MG63 (cell line): Measurements from ENCODE around the gene TMEM11. TPM values are rescaled to one million over a fixed set of nuclear protein-coding genes. Genes with fewer than 3 reads are reported as not detected.

Experiments
- DNase-seq: peaks from one replicate; pipeline ENCODE4 v3.0.0-alpha.2; 2020
- H3K27me3 ChIP-seq: fragments of 250-450 bp; sonication (Bioruptor Pico); 2 replicates; pipeline ENCODE4 v1.5.1; 2020; ENCODE audit warnings: mild to moderate bottlenecking, moderate library complexity
- H3K36me3 ChIP-seq: fragments of 250-450 bp; sonication (Bioruptor Pico); 2 replicates; pipeline ENCODE4 v1.5.1; 2020; ENCODE audit warnings: mild to moderate bottlenecking, moderate library complexity
- H3K4me3 ChIP-seq: fragments of 250-450 bp; sonication (Bioruptor Pico); 2 replicates; pipeline ENCODE4 v1.5.1; 2020; ENCODE audit warnings: mild to moderate bottlenecking, moderate library complexity
- H3K9me3 ChIP-seq: fragments of 250-450 bp; sonication (Bioruptor Pico); 2 replicates; pipeline ENCODE4 v1.5.1; 2020; ENCODE audit warnings: mild to moderate bottlenecking, moderate library complexity
- total RNA-seq: library from RNA; depleted of rRNA; stranded (reverse); fragments of >200 nt; shearing (Covaris generic); gene quantifications from 2 replicates; pipeline ENCODE4 v1.2.3, GENCODE V29; 2014; ENCODE audit warnings: low replicate concordance; rRNA removed

The TMEM11 gene, protein sequence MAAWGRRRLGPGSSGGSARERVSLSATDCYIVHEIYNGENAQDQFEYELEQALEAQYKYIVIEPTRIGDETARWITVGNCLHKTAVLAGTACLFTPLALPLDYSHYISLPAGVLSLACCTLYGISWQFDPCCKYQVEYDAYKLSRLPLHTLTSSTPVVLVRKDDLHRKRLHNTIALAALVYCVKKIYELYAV
- 13.9 and 18.9 TPM in 2 replicates for total RNA-seq

DNA sequence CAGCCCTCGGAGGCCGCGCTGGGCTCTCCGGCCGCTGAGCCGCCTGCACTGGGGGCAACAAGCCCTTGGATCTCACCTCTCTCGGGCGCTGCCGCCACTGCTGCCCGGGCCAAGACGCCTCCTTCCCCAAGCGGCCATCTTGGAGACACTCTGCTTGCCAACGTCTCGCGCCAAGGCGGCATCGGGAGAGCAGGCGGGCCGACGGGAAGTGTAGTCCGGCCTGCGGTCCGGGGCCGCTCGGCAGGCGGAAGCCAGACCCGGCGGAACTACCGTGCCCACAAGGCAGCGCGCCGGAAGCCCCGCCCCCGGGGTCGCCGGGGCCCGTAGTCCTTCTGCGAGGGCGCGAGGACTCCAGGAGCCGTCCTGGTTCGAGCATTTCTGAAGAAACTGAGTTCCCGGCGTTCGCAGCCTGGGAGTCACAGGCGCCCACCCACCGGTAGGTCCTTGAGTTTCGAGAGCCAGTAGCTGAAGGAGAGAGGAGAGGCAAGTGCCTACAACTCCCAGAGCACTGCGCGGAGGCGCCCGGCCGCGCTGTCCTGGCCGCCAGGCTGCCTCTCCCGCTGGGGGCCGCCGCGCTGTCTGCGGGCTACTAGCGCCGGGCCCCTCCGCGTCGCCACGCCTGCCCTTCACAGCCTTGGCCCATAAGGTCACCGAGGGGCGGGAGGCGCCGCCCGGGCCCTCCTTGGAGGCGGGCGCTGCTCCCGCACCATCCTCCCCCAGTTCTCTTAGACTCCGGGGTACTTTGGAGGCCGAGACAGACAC, at the start of gene TMEM11:
TMEM11 (minus strand) TSS at position 147 of the 762 bp plus-strand sequence; CDS start at position 138, 9 bp downstream.
- DNase-seq = peak; percentile 94
- Histone ChIP-seq H3K9me3 (no peaks in the 10 kb centered on the region), H3K36me3 (peaks cover 4% of the 10 kb centered on the region; the same call in 1 of the 2 replicates), H3K4me3 (peak within 1 kb of the TSS; percentile 93), H3K27me3 (no peaks in the 10 kb centered on the region)

DNA sequence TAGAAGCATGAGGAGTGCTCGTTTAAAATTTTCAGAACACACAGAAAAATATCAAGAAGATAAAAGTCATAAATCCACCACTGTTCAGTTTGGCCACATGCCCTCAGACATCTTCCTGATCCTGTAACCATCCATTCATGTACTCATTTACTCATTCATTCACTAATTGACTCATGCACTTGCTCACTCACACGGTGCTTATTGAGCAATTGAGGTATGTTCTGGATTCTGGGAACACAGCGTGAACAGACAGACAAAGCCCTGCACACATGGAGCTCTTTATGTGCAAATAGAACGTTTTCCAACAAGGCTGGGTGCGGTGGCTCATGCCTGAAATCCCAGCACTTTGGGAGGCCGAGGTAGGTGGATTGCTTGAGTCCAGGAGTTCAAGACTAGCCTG, 49.4 kb upstream of the TMEM11 start:
- no peaks in the 10 kb centered on the region for H3K36me3 ChIP-seq
- DNase-seq = no peak
- no peak overlapping the region for H3K4me3 ChIP-seq
- H3K9me3 ChIP-seq = no peaks in the 10 kb centered on the region
- H3K27me3 ChIP-seq = no peaks in the 10 kb centered on the region

DNA sequence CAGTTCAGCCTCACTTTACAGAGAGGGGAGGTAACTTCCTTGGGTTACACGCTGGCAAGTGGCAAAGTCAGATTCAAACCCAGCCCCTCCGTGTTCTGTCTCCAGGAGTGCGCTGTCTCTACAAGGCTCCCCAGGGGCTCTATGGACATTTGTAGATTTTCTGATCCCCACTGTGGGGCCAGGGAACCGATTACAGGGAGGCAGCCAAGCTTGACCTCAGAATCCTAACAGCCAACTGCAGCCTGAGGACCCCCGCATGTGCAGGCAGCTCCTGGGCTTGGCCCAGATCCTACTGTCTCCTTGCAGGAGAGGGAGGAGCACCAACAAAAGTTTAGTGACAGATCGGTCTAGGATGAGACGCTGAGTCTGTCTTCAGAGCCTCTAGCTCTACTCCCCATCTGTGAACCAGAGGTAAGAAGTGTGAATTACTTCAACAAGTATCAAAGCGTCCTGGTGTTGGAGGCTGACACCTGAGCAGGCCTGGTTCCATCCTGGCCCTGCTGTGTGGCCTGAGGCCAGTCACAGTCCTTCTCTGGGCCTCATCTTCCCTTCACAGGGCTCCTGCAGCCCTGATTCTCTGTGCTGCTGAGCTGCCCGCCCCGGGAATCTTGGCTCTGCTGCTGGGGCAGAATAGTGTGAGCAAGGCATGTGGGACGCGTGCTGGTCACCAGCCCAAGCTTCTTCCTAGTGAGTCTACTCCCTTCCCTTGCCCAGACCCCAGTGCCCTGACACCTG, 48.5 kb upstream of the TMEM11 start:
- no peak overlapping the region for H3K4me3 ChIP-seq
- H3K9me3 ChIP-seq = no peaks in the 10 kb centered on the region
- no peaks in the 10 kb centered on the region for H3K36me3 ChIP-seq
- H3K27me3 ChIP-seq = no peaks in the 10 kb centered on the region
- DNase-seq = no peak

DNA sequence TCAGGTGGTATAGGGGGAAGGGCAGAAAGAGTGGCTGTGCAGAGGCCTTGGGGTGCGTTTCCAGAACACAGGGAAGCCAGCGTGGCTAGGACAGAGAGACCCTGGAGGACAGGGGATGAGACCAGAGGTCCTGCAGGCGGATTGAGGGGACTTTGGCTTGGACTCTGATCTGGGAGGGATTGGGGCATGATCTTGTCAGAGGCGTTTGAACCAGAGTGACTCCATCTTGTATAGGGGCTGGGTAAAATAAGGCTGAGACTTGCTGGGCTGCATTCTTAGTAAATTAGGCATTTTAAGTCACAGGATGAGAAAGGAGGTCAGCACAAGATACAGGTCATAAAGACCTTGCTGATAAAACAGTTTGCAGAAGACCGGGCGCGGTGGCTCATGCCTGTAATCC, 44.6 kb upstream of the TMEM11 start:
- no peaks in the 10 kb centered on the region for H3K27me3 ChIP-seq
- H3K36me3 ChIP-seq = no peaks in the 10 kb centered on the region
- DNase-seq = no peak
- H3K4me3 ChIP-seq = no peak overlapping the region
- no peaks in the 10 kb centered on the region for H3K9me3 ChIP-seq

DNA sequence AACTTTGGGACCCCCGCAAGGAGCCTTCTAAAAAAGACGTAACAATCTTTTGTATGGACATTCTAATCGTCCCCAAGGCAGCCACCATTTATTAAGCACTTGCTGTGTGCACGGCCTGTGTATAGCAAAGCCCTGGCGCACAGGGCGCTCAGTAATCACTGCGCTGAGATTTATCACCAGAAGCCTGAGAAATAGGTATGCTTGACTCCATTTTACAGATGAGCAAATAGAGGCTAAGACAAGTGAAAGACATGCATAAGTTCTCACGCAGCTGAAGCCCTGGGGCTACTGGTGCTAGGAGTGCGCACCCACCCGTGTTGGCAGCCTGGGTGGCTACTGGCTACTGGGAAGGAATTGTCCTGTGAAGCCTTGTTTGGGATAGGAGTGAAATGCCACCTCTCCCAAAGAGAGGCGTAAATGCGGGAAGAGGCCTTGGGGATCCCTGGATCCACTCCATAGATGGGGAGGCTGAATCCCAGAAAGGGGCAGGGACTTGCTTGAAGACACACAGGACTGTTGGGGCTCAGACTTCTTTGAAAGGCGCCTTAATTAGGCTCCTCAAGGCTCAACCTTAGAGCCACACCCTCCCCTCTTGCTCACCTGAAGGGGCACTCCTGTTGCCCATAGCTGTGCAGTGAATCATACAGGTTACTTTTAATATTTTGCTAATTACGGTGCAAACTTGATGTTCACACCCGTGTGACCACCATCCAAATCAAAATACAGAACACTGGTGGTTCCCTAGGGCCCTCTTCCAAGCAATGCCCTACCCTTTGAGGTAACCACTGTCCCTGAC, 39.9 kb upstream of the TMEM11 start:
- H3K27me3 ChIP-seq = no peaks in the 10 kb centered on the region
- peak overlapping the region; percentile 39 for H3K4me3 ChIP-seq
- DNase-seq = no peak

DNA sequence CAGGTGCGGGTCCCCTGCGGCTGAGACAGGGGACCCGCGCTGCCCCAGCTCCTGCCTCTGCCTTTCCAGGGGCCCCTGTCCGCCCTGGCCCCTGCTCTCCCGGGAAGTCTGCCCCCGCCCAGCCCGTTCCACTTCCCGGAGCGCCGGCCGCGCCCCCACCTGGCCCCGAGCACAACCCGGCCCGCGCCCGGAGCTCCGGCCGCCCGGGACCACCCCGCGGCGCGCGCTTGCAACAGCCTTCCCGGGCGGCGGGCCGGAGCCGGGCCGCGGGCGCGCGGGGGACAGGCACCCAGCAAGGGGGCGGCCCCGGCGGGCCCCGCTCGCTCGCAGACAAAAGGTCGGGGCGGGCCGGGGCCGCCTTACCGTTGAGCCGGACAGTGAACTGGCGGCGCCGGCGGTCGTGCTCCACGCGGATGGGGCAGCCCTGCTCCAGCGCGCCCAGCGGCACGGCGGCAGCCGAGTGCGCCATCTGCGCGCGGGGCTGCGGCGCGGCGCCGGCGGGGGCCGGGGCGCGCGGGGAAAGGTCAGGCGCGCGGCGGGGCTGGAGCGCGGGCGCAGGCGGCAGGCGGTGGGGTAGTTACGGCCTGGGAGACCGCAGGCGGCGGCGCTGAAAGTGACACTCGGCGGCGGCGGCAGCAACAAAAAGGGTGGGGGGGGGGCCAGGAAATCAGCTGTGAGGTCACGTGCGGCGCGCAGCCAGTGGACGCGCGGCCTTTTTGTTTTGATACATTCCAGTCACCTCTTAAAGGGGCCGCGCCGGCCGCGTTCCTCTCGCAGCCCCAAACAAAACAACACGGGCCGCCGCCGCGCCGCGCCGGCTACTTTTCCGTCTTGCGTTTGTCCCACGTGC, 39.1 kb upstream of the TMEM11 start, which contains the start of gene NATD1:
NATD1 (minus strand) TSS at position 615 of the 850 bp plus-strand sequence; CDS start at position 469, 146 bp downstream.
- Histone ChIP-seq H3K36me3 (no peaks in the 10 kb centered on the region), H3K27me3 (no peaks in the 10 kb centered on the region), H3K9me3 (no peaks in the 10 kb centered on the region), H3K4me3 (peak within 1 kb of the TSS; percentile 39)
- peak; percentile 37 for DNase-seq

More for the DNA sequence above, 39.9 kb upstream of the TMEM11 start:
- no peaks in the 10 kb centered on the region for H3K9me3 ChIP-seq
- H3K36me3 ChIP-seq = no peaks in the 10 kb centered on the region

DNA sequence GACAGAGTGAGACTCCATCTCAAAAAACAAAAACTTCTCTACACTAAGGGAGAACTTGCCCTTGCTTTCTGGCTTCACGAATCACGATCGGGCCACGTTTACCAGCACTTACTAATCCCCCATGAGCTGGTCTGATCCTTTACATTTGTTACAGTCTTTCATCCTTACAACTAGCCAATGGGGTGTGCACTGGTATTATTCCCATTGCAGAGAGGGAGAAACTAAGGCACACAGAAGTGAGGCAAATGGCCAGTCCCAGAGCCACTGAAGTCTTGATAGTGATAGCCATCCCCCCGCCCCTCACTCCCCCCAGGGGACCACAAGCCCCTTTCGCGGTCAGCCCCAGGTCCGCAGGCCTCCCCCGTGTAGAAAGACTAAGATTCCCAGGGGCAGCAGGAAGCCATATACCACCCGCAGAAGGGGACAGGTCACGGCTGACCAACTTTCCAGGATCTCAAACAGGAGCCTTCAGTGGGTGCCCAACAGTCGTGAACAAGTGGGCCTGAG, 38.4 kb upstream of the TMEM11 start:
- no peaks in the 10 kb centered on the region for H3K9me3 ChIP-seq
- no peak for DNase-seq
- no peaks in the 10 kb centered on the region for H3K36me3 ChIP-seq
- H3K4me3 ChIP-seq = no peak overlapping the region
- no peaks in the 10 kb centered on the region for H3K27me3 ChIP-seq

DNA sequence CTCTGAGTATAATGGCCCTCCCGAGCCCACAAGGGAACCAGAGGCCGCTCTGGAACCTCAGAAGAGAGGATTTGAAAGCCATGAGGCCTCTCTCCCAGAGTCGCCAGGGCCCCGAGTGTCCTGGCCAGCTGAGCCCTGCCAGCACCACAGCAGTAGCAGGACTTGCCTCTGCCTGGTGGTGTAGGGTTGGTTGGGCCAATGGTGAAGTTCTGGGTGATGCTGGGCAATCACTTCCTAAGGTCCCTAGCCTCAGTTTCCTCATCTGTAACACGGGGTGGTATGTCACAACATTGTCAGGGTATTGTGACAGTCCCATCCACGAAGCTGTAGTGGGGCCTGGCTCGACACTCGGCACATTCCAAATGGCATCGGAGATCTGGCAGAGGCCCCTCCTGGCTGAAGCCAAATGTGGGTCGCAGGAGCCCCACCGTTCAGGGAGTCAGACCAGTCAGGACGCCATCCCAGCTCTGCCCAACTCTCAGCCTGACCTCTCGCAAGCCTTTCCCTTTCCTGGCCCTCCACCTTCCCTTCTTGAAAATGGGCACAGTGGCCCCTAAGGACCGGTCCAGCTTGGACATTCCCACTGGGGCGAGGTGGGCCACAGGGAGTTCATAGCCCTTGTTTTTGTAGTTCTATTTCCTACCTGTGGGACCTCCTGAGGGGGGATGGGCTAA, 37.5 kb upstream of the TMEM11 start:
- no peaks in the 10 kb centered on the region for H3K27me3 ChIP-seq
- H3K9me3 ChIP-seq = no peaks in the 10 kb centered on the region
- H3K4me3 ChIP-seq = no peak overlapping the region
- DNase-seq = no peak
- no peaks in the 10 kb centered on the region for H3K36me3 ChIP-seq

DNA sequence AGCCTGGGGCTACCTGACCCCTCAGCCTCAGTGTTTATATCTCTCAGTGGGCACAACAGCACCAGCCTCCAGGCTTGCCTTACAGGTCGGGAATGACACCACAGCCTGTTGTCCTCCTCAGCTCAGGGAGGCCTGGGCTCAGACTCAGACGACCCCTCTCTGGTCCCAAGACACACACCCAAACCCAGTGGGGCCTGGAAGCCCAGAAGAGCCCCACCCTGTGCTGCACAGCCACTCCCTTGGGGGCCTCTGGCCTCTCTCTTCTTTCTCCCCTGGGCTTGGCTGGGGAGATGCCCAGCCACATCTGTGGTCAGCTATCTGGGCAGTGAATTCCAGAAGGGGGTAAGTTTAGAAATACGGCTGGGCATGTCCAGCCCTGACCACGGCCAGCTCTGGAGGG, 36.9 kb upstream of the TMEM11 start:
- no peaks in the 10 kb centered on the region for H3K36me3 ChIP-seq
- no peak for DNase-seq
- no peak overlapping the region for H3K4me3 ChIP-seq
- H3K9me3 ChIP-seq = no peaks in the 10 kb centered on the region
- H3K27me3 ChIP-seq = no peaks in the 10 kb centered on the region

DNA sequence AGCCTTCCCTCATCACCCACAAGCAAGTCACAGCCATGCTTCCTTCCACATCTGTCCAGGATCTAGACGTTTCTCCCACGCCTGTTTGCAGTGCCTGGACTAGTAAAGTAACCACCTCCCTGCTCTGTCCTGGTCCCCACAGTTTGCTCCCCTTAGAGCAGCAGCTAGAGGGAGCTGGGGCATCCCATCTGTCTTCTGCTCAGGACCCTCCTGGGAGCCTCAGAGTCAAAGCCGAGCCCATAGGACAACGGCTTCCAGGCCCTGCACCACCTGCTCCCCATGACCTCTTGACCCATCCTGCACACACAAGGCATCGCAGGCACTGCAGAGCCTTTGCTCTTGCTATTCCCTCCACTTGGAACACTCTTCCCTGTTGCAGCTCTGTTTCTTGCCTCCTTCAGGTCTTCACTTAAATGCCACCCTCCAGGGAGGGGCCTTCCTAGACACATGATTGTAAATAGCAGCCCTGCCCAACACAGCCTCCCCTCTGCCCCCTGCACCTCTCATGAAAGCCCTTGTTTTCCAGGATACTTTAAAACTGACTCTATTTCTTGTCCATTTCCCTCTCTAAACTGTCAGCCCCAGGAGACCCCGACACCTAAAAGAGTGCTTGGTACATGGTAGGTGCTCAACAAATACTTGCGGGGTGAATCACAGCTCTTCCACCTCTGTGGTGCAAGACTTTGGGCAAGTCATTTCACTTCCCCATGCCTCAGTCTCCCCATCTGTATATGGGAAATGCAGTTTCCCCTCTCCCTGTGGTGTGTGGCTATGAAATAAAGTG, 36.2 kb upstream of the TMEM11 start:
- no peaks in the 10 kb centered on the region for H3K36me3 ChIP-seq
- no peak overlapping the region for H3K4me3 ChIP-seq
- no peaks in the 10 kb centered on the region for H3K27me3 ChIP-seq
- DNase-seq = no peak
- no peaks in the 10 kb centered on the region for H3K9me3 ChIP-seq

DNA sequence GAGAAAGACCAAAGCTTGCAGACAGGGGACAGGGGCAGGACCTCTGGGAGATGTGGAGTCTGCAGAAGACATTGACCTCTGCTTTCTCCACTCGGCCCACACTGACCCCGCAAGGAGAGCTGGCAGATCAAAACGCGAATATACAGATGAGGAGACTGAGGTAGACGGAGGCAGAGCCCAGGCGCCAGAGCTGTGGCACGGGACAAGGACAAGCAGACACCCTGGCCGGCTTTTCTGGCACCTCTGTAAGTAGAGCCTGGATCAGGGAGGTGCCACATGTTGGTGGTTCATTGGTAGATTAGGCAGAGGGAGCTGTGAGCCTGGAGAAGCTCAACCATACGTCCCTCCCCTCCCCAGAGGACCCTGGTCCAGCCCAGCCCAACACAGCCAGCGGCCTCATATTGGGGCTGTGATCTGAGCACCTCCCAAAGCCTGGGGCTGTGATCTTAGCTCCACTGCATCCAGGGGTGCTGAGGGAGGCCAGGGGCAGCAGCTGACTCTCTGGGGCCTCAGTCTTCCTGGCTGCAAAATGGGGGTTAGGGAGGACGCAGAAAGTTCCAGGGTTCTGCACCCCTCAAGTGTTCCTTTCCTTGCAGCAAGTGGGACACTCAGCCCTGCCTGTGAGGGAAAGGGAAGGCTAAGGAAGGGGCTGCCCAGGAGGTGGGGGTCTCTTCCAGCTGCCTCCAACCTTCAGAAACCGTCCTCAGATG, 35.3 kb upstream of the TMEM11 start:
- no peak overlapping the region for H3K4me3 ChIP-seq
- no peaks in the 10 kb centered on the region for H3K9me3 ChIP-seq
- DNase-seq = no peak
- no peaks in the 10 kb centered on the region for H3K36me3 ChIP-seq
- no peaks in the 10 kb centered on the region for H3K27me3 ChIP-seq

DNA sequence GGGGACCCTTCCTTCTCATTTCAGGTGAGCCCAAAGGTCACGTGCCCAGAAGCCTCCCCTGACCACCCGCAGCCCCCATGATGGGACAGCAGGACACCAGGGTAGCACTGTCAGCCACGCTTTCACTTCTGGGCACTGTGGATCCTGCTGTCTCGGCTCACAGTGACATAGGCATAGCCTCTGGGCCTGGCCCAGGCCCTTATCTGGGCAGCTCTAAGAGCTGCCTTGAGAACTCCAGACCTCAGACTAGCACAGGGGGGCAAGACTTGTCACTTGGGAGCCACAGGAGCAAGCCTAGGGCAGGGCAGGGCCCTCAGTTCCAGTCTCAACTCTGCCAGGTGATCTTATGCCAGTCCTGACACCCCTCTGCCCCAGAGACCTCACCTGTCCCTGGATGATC, 34.5 kb upstream of the TMEM11 start:
- no peaks in the 10 kb centered on the region for H3K9me3 ChIP-seq
- no peak overlapping the region for H3K4me3 ChIP-seq
- H3K27me3 ChIP-seq = no peaks in the 10 kb centered on the region
- no peak for DNase-seq
- H3K36me3 ChIP-seq = no peaks in the 10 kb centered on the region

DNA sequence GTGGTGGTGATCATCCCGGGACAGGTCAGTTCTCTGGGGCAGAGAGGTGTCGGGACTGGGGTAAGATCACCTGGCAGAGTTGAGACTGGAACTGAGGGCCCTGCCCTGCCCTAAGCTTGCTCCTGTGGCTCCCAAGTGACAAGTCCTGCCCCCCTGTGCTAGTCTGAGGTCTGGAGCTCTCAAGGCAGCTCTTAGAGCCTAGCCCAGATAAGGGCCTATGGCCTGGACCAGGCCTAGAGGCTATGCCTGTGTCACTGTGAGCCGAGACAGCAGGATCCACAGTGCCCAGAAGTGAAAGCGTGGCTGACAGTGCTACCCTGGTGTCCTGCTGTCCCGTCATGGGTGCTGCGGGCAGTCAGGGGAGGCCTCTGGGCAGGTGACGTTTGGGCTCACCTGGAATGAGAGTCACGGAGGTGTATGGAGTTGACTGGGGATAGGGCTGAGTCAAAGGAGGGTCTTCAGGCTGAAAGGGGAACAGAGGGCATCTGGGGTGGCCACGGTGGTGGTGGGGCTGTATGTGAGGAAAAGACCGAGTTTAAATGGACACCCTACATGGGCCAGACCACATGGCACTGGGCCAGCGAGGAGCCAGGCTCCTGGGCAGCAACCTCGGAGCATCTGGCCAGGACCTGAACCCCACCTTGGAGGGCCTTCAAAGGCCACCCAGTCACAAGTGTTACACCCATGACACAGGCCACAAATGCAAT, 33.7 kb upstream of the TMEM11 start:
- Histone ChIP-seq H3K36me3 (no peaks in the 10 kb centered on the region), H3K4me3 (no peak overlapping the region), H3K27me3 (no peaks in the 10 kb centered on the region), H3K9me3 (no peaks in the 10 kb centered on the region)
- no peak for DNase-seq
